Frontal cortex (tissue), 4 donors: ENCODE results near the gene NID1. TPM values are rescaled to one million over a fixed set of nuclear protein-coding genes. Genes with fewer than 3 reads are reported as not detected.
"Not testable (repeated sequence)": the region's sequence is repeated elsewhere in the genome, so short reads cannot be mapped to it uniquely, and the experiment has no call there.

ENCODE experiments used
- DNase-seq, 2 donors: peaks; one replicate each; pipeline ENCODE4 v3.0.0; 2012; ENCODE audit warnings: low spot score in 2 of 2
- FAIRE-seq: peaks from 2 replicates; lab custom pipeline; 2012; peaks lifted over from hg19 to GRCh38; lab: Jason Lieb, UNC
- total RNA-seq: library from RNA; depleted of rRNA; stranded (reverse); fragments of >200 nt; gene quantifications from one replicate; pipeline ENCODE4 v1.2.3, GENCODE V29; 2014
- donor health status: control.
- donor health status: control.
- donor health status: control.

Gene NID1
- total RNA-seq, 1 donor from 2014 or later, result 11.0 TPM

DNA sequence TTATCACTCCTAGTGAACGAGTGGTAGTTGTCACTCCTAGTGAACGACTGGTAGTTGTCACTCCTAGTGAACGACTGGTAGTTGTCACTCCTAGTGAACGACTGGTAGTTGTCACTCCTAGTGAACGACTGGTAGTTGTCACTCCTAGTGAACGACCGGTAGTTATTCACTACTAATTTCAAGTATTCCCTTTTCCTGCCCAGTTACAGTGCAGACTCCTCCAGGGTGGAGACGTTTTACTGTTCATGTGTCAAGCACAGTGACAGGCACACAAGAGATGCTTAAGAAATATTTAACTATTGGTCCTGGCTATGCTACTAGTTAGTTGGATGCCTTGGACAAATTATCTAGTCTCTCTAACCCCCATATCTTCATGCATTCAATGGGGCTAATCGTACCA lies 61.8 kb downstream of the NID1 start:
- not testable (repeated sequence) for DNase-seq, FAIRE-seq

DNA sequence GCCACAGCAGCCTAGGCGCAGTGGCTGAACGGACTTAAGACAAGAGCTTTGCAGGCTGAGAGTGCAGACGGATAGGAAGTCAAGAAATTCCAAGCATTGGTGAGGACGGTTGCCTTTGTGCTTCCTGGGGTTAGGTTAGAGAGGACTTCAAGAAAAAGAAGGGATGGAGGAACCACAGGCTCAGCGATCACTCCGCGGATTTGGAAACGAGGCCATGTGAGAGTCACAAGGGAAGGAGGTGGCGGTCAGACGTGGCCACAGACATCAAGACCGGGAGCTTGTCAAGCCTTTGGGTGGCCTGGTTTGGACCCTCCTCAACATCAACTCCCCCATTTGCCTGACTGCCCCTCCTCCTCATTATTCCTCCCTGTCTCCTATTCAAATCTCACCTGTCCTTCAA lies 62.3 kb downstream of the NID1 start:
- DNase-seq, result no peak
- FAIRE-seq, result no peak

GRCh38 chr1:236002025-236002390 lies 62.9 kb downstream of the NID1 start:
- FAIRE-seq (no peak), DNase-seq (no peak)

DNA sequence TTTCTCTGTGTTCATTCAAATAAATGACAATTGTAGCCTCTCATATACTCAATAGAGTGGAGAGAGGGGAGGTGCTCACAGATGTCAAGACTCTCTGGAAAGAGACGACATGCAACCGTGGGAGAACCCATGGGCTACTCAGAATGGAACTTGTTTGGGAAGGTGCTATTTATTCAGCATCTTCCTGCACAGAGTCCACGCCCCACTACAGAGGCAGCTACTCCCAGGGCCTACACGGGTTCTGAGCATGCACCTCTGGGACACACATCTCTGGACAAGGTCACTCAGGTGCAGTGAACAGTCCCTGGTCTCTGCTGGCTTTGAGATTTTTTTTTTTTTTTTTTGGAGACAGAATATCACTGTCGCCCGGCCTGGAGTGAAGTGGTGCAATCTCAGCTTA lies 64.1 kb downstream of the NID1 start:
- FAIRE-seq (no peak), DNase-seq (no peak)

DNA sequence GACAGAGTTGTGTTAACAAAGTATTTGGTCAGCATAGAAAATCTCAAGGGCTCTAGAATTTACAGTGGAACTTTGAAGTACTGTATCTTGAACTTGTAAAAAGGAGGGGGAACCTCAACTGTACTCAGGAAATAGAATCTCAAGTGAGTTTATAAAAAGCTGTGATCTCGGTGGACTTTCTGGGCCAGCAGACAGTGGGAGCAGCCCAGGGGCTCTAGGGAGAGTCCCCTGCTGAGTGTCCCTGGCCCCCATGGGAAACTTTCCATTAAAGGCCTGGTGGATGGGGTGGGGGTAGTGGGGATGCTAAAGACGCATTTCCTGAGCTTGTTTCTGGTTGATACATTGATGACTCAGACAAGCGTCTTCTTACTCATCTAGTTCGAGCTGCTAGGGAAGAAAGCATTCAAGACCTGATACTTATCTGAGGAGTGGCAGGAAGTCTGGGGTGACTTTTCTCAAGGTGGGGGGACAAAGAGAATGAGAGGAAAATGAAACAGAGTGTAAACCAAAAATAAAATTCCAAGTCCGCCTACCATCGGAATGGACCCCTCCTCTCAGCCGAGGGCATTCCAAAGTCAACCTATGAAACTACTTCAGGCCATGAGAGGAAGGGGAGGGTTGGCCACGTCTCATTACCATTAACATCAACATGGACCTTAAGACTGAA lies 65.5 kb downstream of the NID1 start:
- FAIRE-seq (no peak), DNase-seq (no peak)

- FAIRE-seq, result no peak
- DNase-seq, result no peak
These were observed 66.1 kb downstream of the NID1 start for GRCh38 chr1:235998812-235999211.

DNA sequence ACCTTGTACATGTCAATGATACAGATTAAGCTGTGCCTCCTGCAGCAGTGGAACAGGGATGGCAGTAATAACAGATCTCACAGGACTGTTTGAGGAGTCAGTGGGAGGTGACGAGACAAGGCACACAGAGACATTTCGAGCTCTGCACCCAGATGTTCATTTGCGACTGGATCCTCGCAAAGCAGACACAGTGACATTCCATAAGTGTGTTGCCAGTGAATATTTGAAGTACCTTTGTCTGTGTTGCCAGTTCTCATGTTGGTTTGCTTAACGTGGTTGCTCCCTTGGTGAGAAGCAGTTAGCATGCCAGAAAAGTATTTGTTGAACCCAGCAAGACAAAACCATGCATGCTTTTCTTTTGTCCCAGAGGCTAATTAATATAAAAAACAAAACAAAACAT lies 67.0 kb downstream of the NID1 start:
- FAIRE-seq (no peak), DNase-seq (no peak)

GRCh38 chr1:235997049-235997448 lies 67.8 kb downstream of the NID1 start:
- no peak for DNase-seq
- FAIRE-seq, result no peak

DNA sequence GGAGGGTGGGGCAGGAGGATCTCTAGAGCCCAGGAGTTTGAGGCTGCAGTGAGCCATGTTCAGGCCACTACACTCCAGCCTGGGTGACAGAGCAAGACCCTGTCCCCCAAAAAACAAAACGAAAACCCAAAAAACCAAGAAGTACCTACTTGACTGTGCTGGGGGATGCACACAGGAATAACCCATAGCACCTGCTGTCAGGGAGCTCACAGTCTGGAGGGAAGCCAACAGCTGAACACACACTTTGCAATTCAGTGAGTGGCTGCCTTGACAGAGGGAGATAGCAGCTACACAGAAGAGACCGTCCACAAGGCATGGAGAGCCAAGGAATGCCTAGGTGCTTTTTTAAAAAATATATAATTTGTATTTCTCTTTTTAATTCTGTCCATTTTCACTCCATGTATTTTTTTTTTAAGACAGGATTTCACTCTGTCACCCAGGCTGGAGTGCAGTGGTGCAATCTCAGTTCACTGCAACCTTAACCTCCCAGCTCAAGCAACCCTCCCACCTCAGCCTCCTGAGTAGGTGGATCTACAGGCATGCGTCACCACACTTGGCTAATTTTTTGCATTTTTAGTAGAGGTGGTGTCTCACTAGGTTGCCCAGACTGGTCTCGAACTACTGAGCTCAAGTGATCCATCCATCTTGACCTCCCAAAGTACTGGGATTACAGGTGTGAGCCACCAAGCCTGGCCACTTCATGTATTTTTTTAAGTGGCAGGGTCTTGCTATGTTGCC lies 68.7 kb downstream of the NID1 start:
- no peak for FAIRE-seq
- DNase-seq, result no peak

DNA sequence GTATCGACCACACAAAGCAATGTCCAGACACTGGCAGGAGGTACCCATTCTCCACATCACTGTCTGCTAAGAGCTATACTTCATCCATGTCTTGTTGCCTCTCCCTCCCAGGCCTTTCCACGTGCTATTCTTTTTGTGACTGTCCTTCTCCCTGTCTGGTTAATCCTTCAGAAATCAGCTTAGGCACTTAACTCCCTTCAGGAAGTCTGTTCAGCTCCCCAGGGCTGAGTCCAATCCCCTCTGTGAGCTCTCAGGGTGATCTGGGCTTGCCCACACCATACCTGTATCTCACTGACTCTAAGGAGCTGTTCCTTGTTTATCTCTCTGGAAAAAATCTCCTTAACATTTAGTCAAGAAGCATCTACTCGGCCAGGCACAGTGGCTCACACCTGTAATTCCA lies 69.4 kb downstream of the NID1 start:
- FAIRE-seq (no peak), DNase-seq (no peak)

DNA sequence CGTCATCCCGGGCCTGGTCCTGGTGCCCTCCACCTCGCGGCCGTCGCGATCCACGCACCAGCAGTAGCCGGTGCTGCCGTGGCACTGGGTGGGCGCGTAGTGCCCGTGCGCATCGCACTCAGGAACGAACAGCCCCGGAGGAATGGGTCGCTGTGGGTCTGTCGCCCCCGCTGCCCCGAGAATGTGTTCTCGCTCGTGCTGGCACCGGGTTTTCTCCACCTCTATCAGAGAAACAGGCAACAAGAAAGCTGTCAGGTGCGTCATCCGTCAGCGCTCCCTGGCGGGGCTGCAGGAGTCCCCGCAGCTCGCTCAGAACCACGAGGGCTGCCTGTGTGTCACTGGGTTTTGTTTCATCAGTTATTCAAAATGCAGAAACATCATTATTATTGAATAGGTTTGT lies 71.2 kb downstream of the NID1 start:
- no peak for DNase-seq
- no peak for FAIRE-seq

GRCh38 chr1:235992868-235993267 lies 72.0 kb downstream of the NID1 start:
- no peak for DNase-seq
- FAIRE-seq, result no peak

- no peak for FAIRE-seq
- no peak for DNase-seq
These were observed 72.5 kb downstream of the NID1 start for GRCh38 chr1:235992346-235992745.

DNA sequence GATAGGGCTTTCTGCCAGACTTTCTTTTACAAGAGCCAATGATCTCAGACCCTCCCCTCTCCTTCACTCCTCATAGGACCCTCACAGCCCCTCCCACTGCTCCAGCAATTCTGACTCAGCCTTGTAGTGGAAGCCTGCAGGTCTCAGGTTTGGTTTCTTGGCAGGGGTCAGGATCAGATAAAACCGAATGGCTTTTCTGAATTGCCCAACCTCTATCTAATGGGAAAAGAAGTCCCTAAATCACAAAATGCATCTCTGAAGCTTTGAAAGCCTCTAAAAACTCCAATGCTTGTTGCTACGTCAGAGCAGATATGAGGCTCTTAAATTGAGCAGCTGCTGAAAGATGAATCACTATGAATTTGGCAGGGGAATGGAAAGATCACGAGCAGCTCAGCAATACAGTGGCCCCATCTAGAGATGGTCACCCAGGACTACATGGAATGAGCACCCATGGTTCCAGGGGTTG lies 74.5 kb downstream of the NID1 start:
- FAIRE-seq, result no peak

GRCh38 chr1:235989105-235989504 lies 75.8 kb downstream of the NID1 start:
- DNase-seq (no peak), FAIRE-seq (no peak)

More for the DNA sequence above, 74.5 kb downstream of the NID1 start:
- no peak for DNase-seq

- FAIRE-seq (no peak), DNase-seq (no peak)
These were observed 78.0 kb downstream of the NID1 start for GRCh38 chr1:235986869-235987268.

- no peak for FAIRE-seq
- no peak for DNase-seq
These were observed 80.7 kb downstream of the NID1 start for GRCh38 chr1:235984041-235984825.

- no peak for FAIRE-seq
- DNase-seq, result no peak
These were observed 83.9 kb downstream of the NID1 start for GRCh38 chr1:235980976-235981375.

- FAIRE-seq (no peak), DNase-seq (no peak)
These were observed 85.1 kb downstream of the NID1 start for GRCh38 chr1:235979716-235980333.

DNA sequence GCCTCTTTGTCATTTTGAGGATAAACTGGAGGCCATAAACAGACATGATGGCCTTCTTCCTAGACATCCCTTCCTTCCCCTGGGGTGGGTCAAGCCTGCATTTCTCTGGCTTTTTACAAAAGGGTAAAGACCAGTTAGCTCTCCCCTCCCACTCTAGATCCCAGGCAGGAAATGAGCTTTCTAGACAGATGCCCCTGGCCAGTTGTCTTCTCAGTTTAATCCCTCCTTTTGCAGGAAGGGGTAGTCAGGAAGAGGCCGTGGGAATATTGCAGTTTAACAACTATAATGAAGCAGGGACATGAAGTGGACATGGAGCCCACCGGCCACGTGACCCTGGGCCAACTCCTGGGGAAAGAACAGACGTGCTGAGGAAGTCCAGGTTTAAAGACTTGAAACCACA lies 85.7 kb downstream of the NID1 start:
- FAIRE-seq, result no peak
- no peak for DNase-seq
